Astrocyte of the spinal cord (primary cell): Measurements from ENCODE around the gene ERGIC2.

Experiments
- DNase-seq: peaks from one replicate; pipeline ENCODE4 v3.0.0; 2011; ENCODE audit warnings: low read depth, low spot score
- H3K4me3 ChIP-seq: 2 replicates; pipeline ENCODE4 v1.5.1; 2011; ENCODE audit warnings: low read depth, mild to moderate bottlenecking, low read length, moderate library complexity
- CTCF ChIP-seq: IDR thresholded peaks from 2 replicates; pipeline ENCODE4 v1.5.1; 2012; ENCODE audit warnings: low read depth, mild to moderate bottlenecking, low read length, inconsistent platforms
- in situ Hi-C: cut with HindIII; loops from 2 replicates; pipeline ENCODE4 v1.10.0; 2017; ENCODE audit warnings: low sequenced_read_pairs

ERGIC2 gene

GRCh38 chr12:29288031-29288430 lies 92.9 kb downstream of the ERGIC2 start:
- no peak for TF ChIP-seq CTCF
- in situ Hi-C loops: no loop called here
- no peak overlapping the region for H3K4me3 ChIP-seq
- DNase-seq: peak; percentile 8

GRCh38 chr12:29287622-29288021 lies 93.3 kb downstream of the ERGIC2 start:
- in situ Hi-C loops: no loop called here
- TF ChIP-seq CTCF: no peak

More at GRCh38 chr12:29287622-29288021, 93.3 kb downstream of the ERGIC2 start:
- DNase-seq: no peak
- H3K4me3 ChIP-seq: no peak overlapping the region
